DMS79 treated with DMSO at 0.1 percent for 48 hours (cell line): Measurements from ENCODE around the gene GAS2.

Source experiments
- DNase-seq: peaks from one replicate; lab custom pipeline; 2025; lab: John Stamatoyannopoulos, UW

GAS2 gene

GRCh38 chr11:22728600-22729389 is 62.4 kb downstream of the GAS2 start:
- no peak for DNase-seq

- DNase-seq: no peak
These were observed 63.9 kb downstream of the GAS2 start for GRCh38 chr11:22730319-22730718.

- no peak for DNase-seq
These were observed 66.2 kb downstream of the GAS2 start for GRCh38 chr11:22732588-22732987.

- DNase-seq: no peak
These were observed 67.3 kb downstream of the GAS2 start for GRCh38 chr11:22733475-22734248.

GRCh38 chr11:22734628-22735345 is 68.4 kb downstream of the GAS2 start:
- no peak for DNase-seq

GRCh38 chr11:22742157-22742613 is 75.8 kb downstream of the GAS2 start:
- no peak for DNase-seq

GRCh38 chr11:22749536-22749935 is 83.1 kb downstream of the GAS2 start:
- DNase-seq: peak; percentile 97

- DNase-seq: peak; percentile 96
These were observed 86.5 kb downstream of the GAS2 start for GRCh38 chr11:22752908-22753310.

- no peak for DNase-seq
These were observed 87.0 kb downstream of the GAS2 start for GRCh38 chr11:22753416-22753815.

- no peak for DNase-seq
These were observed 94.7 kb downstream of the GAS2 start for GRCh38 chr11:22761066-22761465.

GRCh38 chr11:22763166-22763565 is 96.8 kb downstream of the GAS2 start:
- DNase-seq: peak; percentile 24

- DNase-seq: no peak
These were observed 98.3 kb downstream of the GAS2 start for GRCh38 chr11:22764735-22765134.

GRCh38 chr11:22768281-22768680 is 101.9 kb downstream of the GAS2 start:
- DNase-seq: no peak

GRCh38 chr11:22769081-22769480 is 102.7 kb downstream of the GAS2 start:
- no peak for DNase-seq

GRCh38 chr11:22774716-22775115 is 108.3 kb downstream of the GAS2 start:
- no peak for DNase-seq

- DNase-seq: no peak
These were observed 108.8 kb downstream of the GAS2 start for GRCh38 chr11:22775248-22775647.

GRCh38 chr11:22778642-22779041 is 112.2 kb downstream of the GAS2 start:
- peak; percentile 74 for DNase-seq

GRCh38 chr11:22779850-22780249 is 113.4 kb downstream of the GAS2 start:
- no peak for DNase-seq

- DNase-seq: peak; percentile 71
These were observed 114.7 kb downstream of the GAS2 start for GRCh38 chr11:22780952-22781593.

- no peak for DNase-seq
These were observed 118.8 kb downstream of the GAS2 start for GRCh38 chr11:22785251-22785650.

- DNase-seq: no peak
These were observed 120.1 kb downstream of the GAS2 start for GRCh38 chr11:22786475-22786874.

- DNase-seq: no peak
These were observed 120.6 kb downstream of the GAS2 start for GRCh38 chr11:22787055-22787454.
